Tongue (tissue), 2 donors: ENCODE results near the gene MYO5B. TPM values are rescaled to one million over a fixed set of nuclear protein-coding genes. Genes with fewer than 3 reads are reported as not detected.

ENCODE experiments used
- DNase-seq: peaks from one replicate; pipeline ENCODE4 v3.0.0-alpha.2; 2015
- total RNA-seq: library from RNA; depleted of rRNA; stranded (reverse); fragments of >200 nt; gene quantifications from one replicate; pipeline ENCODE4 v1.2.3, GENCODE V29; 2014

Gene MYO5B
- total RNA-seq, 1 donor from 2014 or later = 12.8 TPM

- DNase-seq = no peak
These were observed 181.4 kb downstream of the MYO5B start for GRCh38 chr18:50013363-50014138.

- no peak for DNase-seq
These were observed 183.0 kb downstream of the MYO5B start for GRCh38 chr18:50011813-50012435.

- peak; percentile 46 for DNase-seq
These were observed 185.1 kb downstream of the MYO5B start for GRCh38 chr18:50009773-50010335.

- no peak for DNase-seq
These were observed 186.6 kb downstream of the MYO5B start for GRCh38 chr18:50008306-50008705.

GRCh38 chr18:50006470-50007046, 188.4 kb downstream of the MYO5B start:
- no peak for DNase-seq

- no peak for DNase-seq
These were observed 190.9 kb downstream of the MYO5B start for GRCh38 chr18:50004013-50004412.

GRCh38 chr18:50002781-50003180, 192.2 kb downstream of the MYO5B start:
- no peak for DNase-seq

- no peak for DNase-seq
These were observed 194.7 kb downstream of the MYO5B start for GRCh38 chr18:50000227-50000626.

- DNase-seq = no peak
These were observed 195.8 kb downstream of the MYO5B start for GRCh38 chr18:49999128-49999527.

GRCh38 chr18:49997558-49997957, 197.4 kb downstream of the MYO5B start:
- DNase-seq = no peak

- no peak for DNase-seq
These were observed 200.5 kb downstream of the MYO5B start for GRCh38 chr18:49994410-49994809.

GRCh38 chr18:49993299-49993698, 201.6 kb downstream of the MYO5B start:
- no peak for DNase-seq

GRCh38 chr18:49988733-49989132, 206.2 kb downstream of the MYO5B start:
- peak; percentile 30 for DNase-seq

- no peak for DNase-seq
These were observed 206.8 kb downstream of the MYO5B start for GRCh38 chr18:49988101-49988500.

GRCh38 chr18:49985236-49985635, 209.7 kb downstream of the MYO5B start:
- DNase-seq = no peak

GRCh38 chr18:49980896-49981295, 214.1 kb downstream of the MYO5B start:
- peak; percentile 88 for DNase-seq

- DNase-seq = peak; percentile 84
These were observed 218.0 kb downstream of the MYO5B start for GRCh38 chr18:49976795-49977560.

- DNase-seq = no peak
These were observed 218.9 kb downstream of the MYO5B start for GRCh38 chr18:49976001-49976400.

- DNase-seq = no peak
These were observed 220.9 kb downstream of the MYO5B start for GRCh38 chr18:49974079-49974478.

- DNase-seq = no peak
These were observed 221.4 kb downstream of the MYO5B start for GRCh38 chr18:49973592-49973991.

GRCh38 chr18:49972535-49972934, 222.4 kb downstream of the MYO5B start:
- no peak for DNase-seq

GRCh38 chr18:49971462-49971861, 223.5 kb downstream of the MYO5B start:
- DNase-seq = no peak
